GM12865 (cell line): ENCODE measurements around the gene KLHL25.

Source experiments
- DNase-seq: peaks from one replicate; pipeline ENCODE4 v3.0.0; 2010; ENCODE audit warnings: low read depth
- H3K4me3 ChIP-seq: 2 replicates; pipeline ENCODE4 v1.5.1; 2011; ENCODE audit warnings: mild to moderate bottlenecking, low read depth, low read length, control low read depth
- TF ChIP-seq, protein P1 (sequence below): IDR thresholded peaks from 2 replicates; pipeline ENCODE4 v1.5.1; 2011; ENCODE audit warnings: low read length, control low read depth, low read depth, inconsistent platforms; ENCODE audit not compliant: insufficient read depth; ENCODE audit errors: missing control alignments

Gene KLHL25

DNA sequence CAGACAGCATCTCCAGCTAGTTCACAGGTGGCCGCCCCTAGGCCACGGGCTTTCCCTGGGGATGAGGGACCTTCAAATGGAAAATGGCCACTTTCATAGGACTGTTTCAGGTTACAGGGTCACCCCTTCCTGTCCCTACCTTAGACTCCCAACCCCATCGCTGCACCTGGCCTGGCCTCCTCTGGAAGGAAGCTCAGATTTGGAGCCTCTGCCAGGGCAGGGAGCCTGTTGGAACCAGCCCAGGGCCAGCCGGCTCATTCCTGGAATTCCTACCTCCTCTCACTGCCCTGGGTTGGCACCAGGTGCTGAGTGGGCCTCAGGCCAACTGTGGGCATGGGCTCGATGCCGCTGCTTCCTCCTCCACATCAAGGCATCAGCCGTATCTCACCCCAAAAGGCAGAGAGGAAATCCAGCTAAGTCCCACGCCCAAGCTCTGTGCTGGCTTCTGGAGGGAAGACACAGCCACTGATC is 42.2 kb downstream of the KLHL25 start:
- H3K4me3 ChIP-seq, result no peak overlapping the region
- no peak for DNase-seq
- TF ChIP-seq, protein P1, sequence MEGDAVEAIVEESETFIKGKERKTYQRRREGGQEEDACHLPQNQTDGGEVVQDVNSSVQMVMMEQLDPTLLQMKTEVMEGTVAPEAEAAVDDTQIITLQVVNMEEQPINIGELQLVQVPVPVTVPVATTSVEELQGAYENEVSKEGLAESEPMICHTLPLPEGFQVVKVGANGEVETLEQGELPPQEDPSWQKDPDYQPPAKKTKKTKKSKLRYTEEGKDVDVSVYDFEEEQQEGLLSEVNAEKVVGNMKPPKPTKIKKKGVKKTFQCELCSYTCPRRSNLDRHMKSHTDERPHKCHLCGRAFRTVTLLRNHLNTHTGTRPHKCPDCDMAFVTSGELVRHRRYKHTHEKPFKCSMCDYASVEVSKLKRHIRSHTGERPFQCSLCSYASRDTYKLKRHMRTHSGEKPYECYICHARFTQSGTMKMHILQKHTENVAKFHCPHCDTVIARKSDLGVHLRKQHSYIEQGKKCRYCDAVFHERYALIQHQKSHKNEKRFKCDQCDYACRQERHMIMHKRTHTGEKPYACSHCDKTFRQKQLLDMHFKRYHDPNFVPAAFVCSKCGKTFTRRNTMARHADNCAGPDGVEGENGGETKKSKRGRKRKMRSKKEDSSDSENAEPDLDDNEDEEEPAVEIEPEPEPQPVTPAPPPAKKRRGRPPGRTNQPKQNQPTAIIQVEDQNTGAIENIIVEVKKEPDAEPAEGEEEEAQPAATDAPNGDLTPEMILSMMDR, result no peak

DNA sequence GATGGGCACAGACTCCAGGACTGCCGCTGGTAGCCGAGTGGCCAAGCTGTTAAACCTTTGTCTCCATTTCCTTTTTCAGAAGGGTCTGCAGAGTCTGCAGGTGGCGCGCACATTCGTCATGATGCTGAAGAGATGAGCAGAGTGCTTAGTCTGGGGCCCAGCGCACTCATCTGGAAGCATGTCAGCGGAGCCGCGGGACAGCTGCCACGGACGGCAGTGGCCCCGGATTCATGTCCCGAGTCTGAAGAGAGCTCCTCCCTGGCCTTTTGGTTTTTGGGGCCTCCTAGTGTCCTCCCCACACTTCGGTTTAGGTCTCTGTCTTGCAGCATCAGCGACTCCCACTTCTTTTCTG is 42.6 kb downstream of the KLHL25 start:
- no peak for DNase-seq
- H3K4me3 ChIP-seq, result no peak overlapping the region
- TF ChIP-seq, protein P1, result no peak

DNA sequence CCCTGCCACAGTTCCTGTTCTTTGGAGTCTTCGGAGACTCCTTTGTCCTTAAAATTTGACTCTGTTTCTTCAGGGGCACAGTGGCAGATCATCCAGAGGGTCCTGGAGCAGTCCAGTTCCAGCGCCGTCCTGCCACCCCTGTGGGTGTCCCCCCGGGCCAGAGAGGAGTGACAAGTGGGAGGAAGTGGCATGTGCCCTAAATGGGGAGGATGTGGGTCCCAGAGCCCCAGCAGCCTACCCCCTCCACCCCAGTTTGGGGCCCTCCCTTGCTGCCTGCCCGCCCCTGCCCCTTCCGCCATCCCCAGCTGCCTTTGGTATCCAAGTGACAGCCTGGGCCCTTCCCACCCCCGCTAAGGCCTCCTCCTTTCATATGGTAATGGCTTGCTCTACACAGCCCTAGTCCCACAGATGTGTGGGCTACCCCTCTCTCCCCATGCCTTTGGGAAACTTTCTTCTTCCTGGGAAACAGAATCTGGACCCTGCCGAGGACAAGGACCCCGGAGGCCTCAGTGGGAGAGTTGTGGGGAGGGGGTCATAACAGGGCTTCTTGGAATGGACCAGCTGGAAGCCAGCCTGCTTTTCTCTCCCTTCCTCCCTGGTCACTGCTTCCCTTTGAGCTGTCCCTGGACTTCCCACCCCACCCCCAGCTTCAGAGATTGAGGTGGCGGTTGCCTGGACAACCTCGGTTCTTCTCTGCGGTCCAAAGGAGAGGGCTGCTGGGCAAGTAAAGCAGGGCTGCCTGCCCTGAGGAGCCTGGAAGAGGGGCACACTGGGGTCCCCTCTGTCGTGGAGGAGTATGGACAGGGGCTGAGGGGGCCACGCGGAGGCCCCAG is 43.2 kb downstream of the KLHL25 start:
- DNase-seq, result no peak
- no peak overlapping the region for H3K4me3 ChIP-seq
- TF ChIP-seq, protein P1, result no peak

DNA sequence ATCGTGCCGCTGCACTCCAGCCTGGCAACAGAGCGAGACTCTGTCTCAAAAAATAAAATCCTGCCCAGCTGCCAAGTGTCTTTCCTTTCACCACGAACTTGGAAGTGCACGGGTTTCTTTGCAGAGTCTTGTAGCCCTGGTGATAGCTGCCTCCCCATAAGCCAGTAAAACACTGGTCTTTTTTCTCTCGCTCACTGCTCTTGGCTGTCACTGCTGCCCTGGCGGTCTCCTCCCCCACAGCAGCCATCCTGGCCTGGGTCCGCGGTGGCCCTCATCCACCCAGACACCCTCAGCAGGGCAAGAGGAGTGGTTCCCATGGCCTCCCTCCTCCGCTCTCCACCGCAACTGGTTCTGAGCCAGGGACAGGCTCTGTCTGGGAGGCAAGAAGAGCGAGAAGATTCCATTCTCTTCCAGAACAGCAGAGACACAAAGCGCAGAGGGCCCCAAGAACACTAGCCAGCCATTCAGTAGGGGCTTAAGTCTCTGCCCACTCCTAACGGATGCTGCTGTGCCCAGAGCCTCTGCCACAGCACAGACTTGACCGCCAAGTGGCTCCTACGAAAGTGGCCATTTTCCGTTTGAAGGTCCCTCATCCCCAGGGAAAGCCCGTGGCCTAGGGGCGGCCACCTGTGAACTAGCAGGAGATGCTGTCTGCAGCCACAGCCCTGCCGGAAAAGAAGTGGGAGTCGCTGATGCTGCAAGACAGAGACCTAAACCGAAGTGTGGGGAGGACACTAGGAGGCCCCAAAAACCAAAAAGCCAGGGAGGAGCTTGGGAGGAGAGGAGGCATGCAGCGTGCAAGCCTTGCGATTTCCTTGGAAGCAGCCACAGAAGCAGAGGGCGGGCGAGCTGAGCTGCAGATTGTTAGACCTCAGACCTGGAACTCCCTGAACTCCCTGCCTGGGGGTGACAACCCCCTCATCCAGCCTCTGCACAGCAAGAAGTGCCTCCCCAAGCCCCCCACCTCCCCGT is 44.1 kb downstream of the KLHL25 start:
- no peak for DNase-seq

DNA sequence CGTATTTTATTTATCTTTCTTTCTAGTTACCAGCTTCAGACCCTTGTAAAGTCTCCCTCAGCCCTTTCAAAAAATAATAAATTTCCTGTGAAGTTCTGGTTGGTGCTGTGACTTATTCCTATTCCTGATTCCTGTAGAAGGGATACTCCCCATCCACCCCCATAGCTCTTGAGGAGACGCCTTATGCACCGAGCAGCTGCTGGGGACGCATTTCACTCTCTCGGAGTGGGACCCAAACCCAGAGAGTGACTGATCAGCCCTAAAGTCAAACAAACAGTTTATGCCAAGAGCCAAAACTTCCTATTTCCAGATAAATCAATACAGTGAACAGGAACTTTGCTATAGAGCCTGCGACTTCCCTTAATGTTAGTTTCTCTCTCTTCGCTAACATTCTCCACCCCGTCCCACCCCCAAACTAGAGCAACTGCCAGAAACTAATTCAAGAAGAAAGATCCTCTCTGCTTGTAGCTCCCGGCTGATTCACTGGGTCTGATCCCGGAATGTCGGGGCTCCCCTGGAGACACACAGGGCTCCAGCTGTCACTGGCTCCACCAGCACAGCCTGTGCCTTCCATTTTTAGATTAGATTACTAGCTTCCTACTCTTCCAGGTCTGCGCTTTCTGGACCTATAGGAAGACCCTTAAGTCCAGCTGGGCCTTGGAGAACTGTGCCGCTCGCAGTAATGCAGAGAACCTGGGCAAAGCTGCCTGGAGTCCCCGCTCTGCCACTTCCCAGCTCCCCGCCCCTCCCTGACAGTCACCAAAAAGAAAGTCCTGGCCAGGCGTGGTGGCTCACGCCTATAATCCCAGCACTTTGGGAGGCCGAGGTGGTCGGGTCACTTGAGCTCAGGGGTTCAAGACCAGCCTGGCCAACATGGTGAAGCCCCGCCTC is 45.2 kb downstream of the KLHL25 start:
- no peak overlapping the region for H3K4me3 ChIP-seq
- TF ChIP-seq, protein P1, result no peak
- no peak for DNase-seq

More for the DNA sequence above, 44.1 kb downstream of the KLHL25 start:
- H3K4me3 ChIP-seq, result no peak overlapping the region
- TF ChIP-seq, protein P1, result no peak

DNA sequence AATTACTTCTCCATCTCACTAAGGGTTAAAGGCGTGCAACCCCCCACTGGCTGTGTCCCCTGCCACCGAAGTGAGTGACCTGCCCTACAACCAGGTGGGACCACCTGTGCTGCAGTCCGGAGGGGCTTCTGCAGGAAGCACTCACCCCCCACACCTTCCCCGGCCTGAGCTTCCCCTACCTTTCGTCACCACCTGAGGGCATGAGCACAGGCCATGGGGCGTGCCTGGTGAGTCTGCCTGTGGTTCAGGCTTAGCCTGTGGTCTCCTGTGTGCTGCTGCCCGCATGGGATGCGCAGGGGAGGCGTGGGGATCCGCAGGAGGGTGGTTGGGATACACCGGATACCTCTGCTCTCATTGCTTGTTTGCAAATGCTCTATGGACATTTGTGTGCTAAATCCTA is 46.0 kb downstream of the KLHL25 start:
- DNase-seq, result no peak
- no peak overlapping the region for H3K4me3 ChIP-seq
- TF ChIP-seq, protein P1, result no peak
